HuH-7.5 (cell line): Measurements from ENCODE around the gene CACNB4.
"Not testable (repeated sequence)": the region's sequence is repeated elsewhere in the genome, so short reads cannot be mapped to it uniquely, and the experiment has no call there.

ENCODE experiments used
- DNase-seq: peaks from one replicate; pipeline ENCODE4 v3.0.0; 2011; ENCODE audit warnings: low spot score

Gene CACNB4

GRCh38 chr2:152019732-152020131 lies 79.1 kb downstream of the CACNB4 start:
- no peak for DNase-seq

- DNase-seq = no peak
Measured at GRCh38 chr2:152016181-152017120, 82.4 kb downstream of the CACNB4 start.

- DNase-seq = no peak
Measured at GRCh38 chr2:152015552-152015951, 83.3 kb downstream of the CACNB4 start.

GRCh38 chr2:152012697-152013096 lies 86.1 kb downstream of the CACNB4 start:
- no peak for DNase-seq

- no peak for DNase-seq
Measured at GRCh38 chr2:152011724-152012123, 87.1 kb downstream of the CACNB4 start.

GRCh38 chr2:152005607-152006006 lies 93.2 kb downstream of the CACNB4 start:
- no peak for DNase-seq

GRCh38 chr2:152003283-152003682 lies 95.6 kb downstream of the CACNB4 start:
- DNase-seq = not testable (repeated sequence)

- DNase-seq = peak; percentile 54
Measured at GRCh38 chr2:151999053-151999452, 99.8 kb downstream of the CACNB4 start.

GRCh38 chr2:151996243-151997003 lies 102.4 kb downstream of the CACNB4 start:
- no peak for DNase-seq

- DNase-seq = no peak
Measured at GRCh38 chr2:151995161-151995557, 103.7 kb downstream of the CACNB4 start.

GRCh38 chr2:151994178-151994577 lies 104.7 kb downstream of the CACNB4 start:
- not testable (repeated sequence) for DNase-seq

- no peak for DNase-seq
Measured at GRCh38 chr2:151991010-151991409, 107.8 kb downstream of the CACNB4 start.

GRCh38 chr2:151989378-151989777 lies 109.5 kb downstream of the CACNB4 start:
- no peak for DNase-seq

GRCh38 chr2:151987484-151987883 lies 111.4 kb downstream of the CACNB4 start:
- DNase-seq = no peak

GRCh38 chr2:151984424-151985083 lies 114.3 kb downstream of the CACNB4 start:
- DNase-seq = no peak

GRCh38 chr2:151983221-151983620 lies 115.6 kb downstream of the CACNB4 start:
- no peak for DNase-seq

GRCh38 chr2:151981886-151982285 lies 117.0 kb downstream of the CACNB4 start:
- no peak for DNase-seq

GRCh38 chr2:151979694-151980093 lies 119.2 kb downstream of the CACNB4 start:
- DNase-seq = no peak

- no peak for DNase-seq
Measured at GRCh38 chr2:151978709-151979108, 120.1 kb downstream of the CACNB4 start.

GRCh38 chr2:151977631-151978030 lies 121.2 kb downstream of the CACNB4 start:
- no peak for DNase-seq

- DNase-seq = no peak
Measured at GRCh38 chr2:151976945-151977353, 121.9 kb downstream of the CACNB4 start.
